Spleen (tissue), 7 donors: Measurements from ENCODE around the gene COL5A1.
"Not testable (repeated sequence)": the region's sequence is repeated elsewhere in the genome, so short reads cannot be mapped to it uniquely, and the experiment has no call there.

Experiments used
- CTCF ChIP-seq, 11 experiments: fragments of 200-600 bp in 7 of 11; fragments of 450-650 bp in 4 of 11; sonication (generic) in 4 of 11; IDR thresholded peaks in 8 of 11; conservative IDR thresholded peaks in 3 of 11; 1 replicate in 7 of 11; 2 replicates in 4 of 11; pipeline versions ENCODE4 v1.4.0 to v1.8.0; 2016 to 2021; ENCODE audit warnings: antibody characterized with exemption in 11 of 11, inconsistent platforms in 4 of 11, mild to moderate bottlenecking in 1 of 11
- POLR2AphosphoS5 ChIP-seq, 3 donors: sonication (generic); formaldehyde crosslinking; IDR thresholded peaks; one replicate each; pipeline ENCODE4 v1.5.1; 2017; ENCODE audit warnings: antibody characterized with exemption in 3 of 3
- donor health status: DM: no; HTN: no; CAD: no; lungs with moderate emphysema.
- donor health status: DM: no; HTN: no; CAD: no.
- donor health status: DM: no; HTN: no; CAD: no.

GRCh38 chr9:134668977-134669376, 27.4 kb downstream of the COL5A1 start:
- not testable (repeated sequence) for TF ChIP-seq CTCF (IDR thresholded peaks at IDR 0.05 in 8 of 11, conservative IDR thresholded peaks at IDR 0.05 in 3 of 11); POLR2AphosphoS5 (IDR thresholded peaks at IDR 0.05)
